Measurements from ENCODE around the gene SPOCK2.

The SPOCK2 gene

DNA sequence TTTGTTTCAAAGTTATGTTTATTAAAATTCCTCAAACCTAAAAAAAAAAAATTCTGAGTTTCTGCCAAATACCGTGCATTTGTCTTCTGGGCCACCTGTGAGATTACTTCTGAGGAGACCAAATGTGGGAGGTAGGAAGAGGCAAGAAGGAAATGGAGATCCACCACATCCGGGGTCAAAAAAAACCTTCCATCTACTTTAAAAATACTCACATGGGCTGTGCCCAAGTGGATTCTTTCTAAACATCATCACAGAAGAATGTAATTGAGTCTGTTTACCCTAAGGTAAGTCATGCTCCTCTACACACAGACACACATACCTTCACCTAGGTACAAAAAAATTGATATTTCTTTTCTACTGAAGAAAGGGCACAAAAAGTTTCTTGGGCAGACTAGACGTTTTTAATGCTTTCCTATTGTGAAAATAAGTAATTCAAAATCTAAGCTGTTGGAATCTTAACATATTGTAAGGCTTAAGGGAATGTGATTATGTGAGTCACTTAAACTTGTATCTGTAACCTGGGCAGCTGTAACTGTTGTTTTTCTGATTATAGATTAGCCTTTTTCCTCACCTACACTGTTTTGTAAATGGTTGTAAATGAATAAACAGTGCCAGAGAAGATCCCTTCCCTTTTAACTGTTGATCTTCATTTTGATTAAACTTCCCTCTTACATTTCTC is 19.1 kb upstream of the SPOCK2 start:
- Histone ChIP-seq H3K4me3 (ENCODE audit: low read length) (no peak overlapping the region), H2AFZ (ENCODE audit: low read depth, low read length) (no peak overlapping the region), H3K4me1 (ENCODE audit: low read length) (no peaks in the 10 kb centered on the region), H3K27me3 (ENCODE audit: low read depth, low read length) (no peaks in the 10 kb centered on the region), H3K27ac (ENCODE audit: low read length) (no peak overlapping the region), H3K9ac (ENCODE audit: low read length) (no peak overlapping the region), H3K79me2 (ENCODE audit: low read length) (no peaks in the 10 kb centered on the region), H4K20me1 (ENCODE audit: insufficient read depth, low read length) (no peaks in the 10 kb centered on the region), H3K36me3 (replicated peaks; ENCODE audit: low read depth, low read length) (no peaks in the 10 kb centered on the region), H3K4me2 (ENCODE audit: low read length) (no peak overlapping the region), H3K9me3 (ENCODE audit: insufficient read depth, low read length) (no peaks in the 10 kb centered on the region)
- TF ChIP-seq EZH2phosphoT487 (IDR thresholded peaks at IDR 0.05; ENCODE audit: low read depth) (no peak), CTCF (IDR thresholded peaks at IDR 0.05; ENCODE audit: low read depth, low read length) (no peak)

DNA sequence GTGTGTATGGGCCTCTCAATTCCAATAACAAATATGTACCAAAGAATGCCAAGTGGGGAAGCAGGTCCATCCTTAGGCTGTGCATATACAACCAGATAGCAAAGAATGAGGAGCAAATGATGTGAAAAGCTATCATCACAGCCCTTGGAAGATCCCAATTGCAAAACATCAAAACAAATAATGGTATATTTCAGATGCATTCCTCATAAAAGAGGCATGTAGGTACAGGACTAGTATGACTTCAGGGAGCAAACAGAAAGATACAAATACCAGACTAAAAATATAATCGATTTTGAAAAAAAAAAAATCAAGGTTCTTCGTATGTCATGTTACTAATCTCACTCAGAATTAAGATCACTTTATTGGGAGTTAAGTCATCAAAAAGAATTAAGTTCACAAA is 18.5 kb upstream of the SPOCK2 start:
- H4K20me1 ChIP-seq (ENCODE audit: insufficient read depth, low read length): no peaks in the 10 kb centered on the region
- no peak overlapping the region for H3K4me2 ChIP-seq (ENCODE audit: low read length)
- no peaks in the 10 kb centered on the region for H3K27me3 ChIP-seq (ENCODE audit: low read depth, low read length)
- TF ChIP-seq CTCF (IDR thresholded peaks at IDR 0.05; ENCODE audit: low read depth, low read length): no peak
- TF ChIP-seq EZH2phosphoT487 (IDR thresholded peaks at IDR 0.05; ENCODE audit: low read depth): no peak
- H3K4me1 ChIP-seq (ENCODE audit: low read length): no peaks in the 10 kb centered on the region
- H3K79me2 ChIP-seq (ENCODE audit: low read length): no peaks in the 10 kb centered on the region
- no peak overlapping the region for H3K9ac ChIP-seq (ENCODE audit: low read length)
- no peak overlapping the region for H3K4me3 ChIP-seq (ENCODE audit: low read length)
- H2AFZ ChIP-seq (ENCODE audit: low read depth, low read length): no peak overlapping the region
- H3K27ac ChIP-seq (ENCODE audit: low read length): no peak overlapping the region
- no peaks in the 10 kb centered on the region for H3K36me3 ChIP-seq (replicated peaks; ENCODE audit: low read depth, low read length)
- no peaks in the 10 kb centered on the region for H3K9me3 ChIP-seq (ENCODE audit: insufficient read depth, low read length)

GRCh38 chr10:72106154-72106849 is 18.0 kb upstream of the SPOCK2 start:
- no peak overlapping the region for H3K9ac ChIP-seq (ENCODE audit: low read length)
- H3K4me3 ChIP-seq (ENCODE audit: low read length): no peak overlapping the region
- H3K9me3 ChIP-seq (ENCODE audit: insufficient read depth, low read length): no peaks in the 10 kb centered on the region
- H3K27ac ChIP-seq (ENCODE audit: low read length): no peak overlapping the region
- no peaks in the 10 kb centered on the region for H3K27me3 ChIP-seq (ENCODE audit: low read depth, low read length)
- H3K79me2 ChIP-seq (ENCODE audit: low read length): no peaks in the 10 kb centered on the region
- no peaks in the 10 kb centered on the region for H3K36me3 ChIP-seq (replicated peaks; ENCODE audit: low read depth, low read length)
- no peak overlapping the region for H3K4me2 ChIP-seq (ENCODE audit: low read length)
- no peaks in the 10 kb centered on the region for H3K4me1 ChIP-seq (ENCODE audit: low read length)
- no peak overlapping the region for H2AFZ ChIP-seq (ENCODE audit: low read depth, low read length)
- H4K20me1 ChIP-seq (ENCODE audit: insufficient read depth, low read length): no peaks in the 10 kb centered on the region
- TF ChIP-seq EZH2phosphoT487 (IDR thresholded peaks at IDR 0.05; ENCODE audit: low read depth) (no peak), CTCF (IDR thresholded peaks at IDR 0.05; ENCODE audit: low read depth, low read length) (no peak)

DNA sequence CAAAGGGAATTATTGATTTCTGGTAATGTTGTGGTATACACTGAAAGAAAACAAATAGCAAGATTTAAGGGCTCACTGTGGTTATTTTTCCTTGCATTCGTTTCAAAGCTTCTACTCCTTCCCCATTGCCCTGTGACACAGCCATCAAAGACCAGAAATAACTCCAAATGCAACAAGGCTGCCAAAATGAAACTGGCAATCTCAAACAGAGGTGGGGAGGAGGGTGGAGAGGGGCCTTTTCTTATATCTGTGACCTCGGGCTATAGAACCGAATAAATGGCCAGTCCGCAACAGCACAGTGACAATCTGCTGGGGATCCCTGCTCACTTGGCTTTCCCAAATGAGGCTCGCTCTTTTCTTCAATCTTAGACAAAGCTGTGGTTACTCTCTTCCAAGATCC is 17.4 kb upstream of the SPOCK2 start:
- H3K27ac ChIP-seq (ENCODE audit: low read length): no peak overlapping the region
- H3K36me3 ChIP-seq (replicated peaks; ENCODE audit: low read depth, low read length): no peaks in the 10 kb centered on the region
- H3K4me1 ChIP-seq (ENCODE audit: low read length): no peaks in the 10 kb centered on the region
- no peaks in the 10 kb centered on the region for H3K27me3 ChIP-seq (ENCODE audit: low read depth, low read length)
- no peak overlapping the region for H3K4me2 ChIP-seq (ENCODE audit: low read length)
- no peak overlapping the region for H3K4me3 ChIP-seq (ENCODE audit: low read length)
- H2AFZ ChIP-seq (ENCODE audit: low read depth, low read length): no peak overlapping the region
- TF ChIP-seq EZH2phosphoT487 (IDR thresholded peaks at IDR 0.05; ENCODE audit: low read depth) (no peak), CTCF (IDR thresholded peaks at IDR 0.05; ENCODE audit: low read depth, low read length) (no peak)
- no peak overlapping the region for H3K9ac ChIP-seq (ENCODE audit: low read length)
- H3K9me3 ChIP-seq (ENCODE audit: insufficient read depth, low read length): no peaks in the 10 kb centered on the region
- no peaks in the 10 kb centered on the region for H3K79me2 ChIP-seq (ENCODE audit: low read length)
- no peaks in the 10 kb centered on the region for H4K20me1 ChIP-seq (ENCODE audit: insufficient read depth, low read length)

Measured in OCI-LY3 (cell line).